HG03558 (cell line): Measurements from ENCODE around the gene ZSWIM8.
"Not testable (repeated sequence)": the region's sequence is repeated elsewhere in the genome, so short reads cannot be mapped to it uniquely, and the experiment has no call there.

Experiments
- ATAC-seq: cut with Tn5 transposase; IDR thresholded peaks from one replicate; pipeline ENCODE4 v1.9.1; 2021; ENCODE audit warnings: moderate number of reproducible peaks; ENCODE audit not compliant: unreplicated experiment; ENCODE audit errors: extremely low read depth

ZSWIM8 gene

DNA sequence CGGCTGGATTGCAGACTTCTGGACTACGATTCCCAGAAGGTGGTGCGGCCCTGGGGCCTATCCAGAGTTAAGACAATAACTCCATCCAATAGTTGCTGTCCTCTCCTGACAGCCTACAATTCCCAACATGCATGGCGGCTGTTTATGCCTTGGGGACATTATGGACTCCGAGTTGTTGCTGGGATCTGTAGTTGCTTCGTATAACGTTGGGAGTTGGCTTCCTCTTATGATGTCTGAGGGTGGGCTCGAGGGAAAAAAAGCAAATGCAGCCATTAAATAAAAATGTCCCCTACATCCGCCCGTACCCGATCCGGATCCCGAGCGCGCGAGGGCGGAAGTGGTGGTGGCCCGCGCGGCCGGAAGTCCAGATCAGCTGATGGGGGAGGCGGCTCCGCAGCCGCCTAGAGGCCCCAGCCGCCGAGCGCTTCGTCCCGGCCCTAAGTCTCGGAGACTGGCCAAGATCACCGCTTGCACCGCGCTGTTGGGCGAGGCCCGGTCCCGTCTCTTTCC is at the start of gene ZSWIM8:
Gene ZSWIM8 (plus strand): TSS at position 396 of the 510 bp plus-strand sequence. CDS start 273 bp downstream, outside the sequence.
- ATAC-seq = peak; percentile 58

DNA sequence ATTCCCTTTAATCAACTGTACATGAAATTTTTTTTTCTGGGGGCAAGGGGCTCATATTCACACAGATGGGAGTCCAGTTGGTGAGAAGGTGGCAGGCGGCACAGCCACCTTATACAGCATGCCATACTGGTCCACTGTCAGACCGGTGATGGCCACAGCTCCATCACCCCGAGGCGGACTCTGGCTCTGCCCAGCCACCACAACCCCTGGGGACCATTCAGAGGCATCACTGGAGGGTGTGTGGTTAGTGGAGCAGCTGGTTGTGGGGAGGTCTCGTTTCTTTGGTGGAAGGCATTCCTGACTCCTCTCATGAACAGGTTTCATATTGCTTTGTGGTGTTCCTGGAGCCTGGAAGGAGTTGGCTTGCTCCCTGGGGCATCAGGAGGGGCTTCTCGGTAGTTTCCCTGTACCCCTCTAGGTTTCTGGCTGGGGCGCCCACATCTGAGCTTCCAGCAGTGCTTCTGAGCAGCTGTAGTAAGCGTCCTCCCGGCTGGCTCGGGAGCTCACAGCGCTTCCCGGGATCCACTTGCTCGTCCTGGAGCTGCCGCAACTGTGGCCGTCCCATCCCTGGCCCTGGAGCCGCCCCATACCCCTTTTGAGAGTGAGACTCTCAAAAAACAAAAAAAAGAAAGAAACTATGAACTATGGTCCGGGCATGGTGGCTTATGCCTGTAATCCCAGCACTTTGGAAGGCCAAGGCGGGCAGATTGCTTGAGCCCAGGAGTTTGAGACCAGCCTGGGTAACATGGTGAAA is 44.7 kb upstream of the ZSWIM8 start:
- ATAC-seq = not testable (repeated sequence)

- ATAC-seq = no peak
Measured at GRCh38 chr10:73742454-73742734, 43.0 kb upstream of the ZSWIM8 start.

DNA sequence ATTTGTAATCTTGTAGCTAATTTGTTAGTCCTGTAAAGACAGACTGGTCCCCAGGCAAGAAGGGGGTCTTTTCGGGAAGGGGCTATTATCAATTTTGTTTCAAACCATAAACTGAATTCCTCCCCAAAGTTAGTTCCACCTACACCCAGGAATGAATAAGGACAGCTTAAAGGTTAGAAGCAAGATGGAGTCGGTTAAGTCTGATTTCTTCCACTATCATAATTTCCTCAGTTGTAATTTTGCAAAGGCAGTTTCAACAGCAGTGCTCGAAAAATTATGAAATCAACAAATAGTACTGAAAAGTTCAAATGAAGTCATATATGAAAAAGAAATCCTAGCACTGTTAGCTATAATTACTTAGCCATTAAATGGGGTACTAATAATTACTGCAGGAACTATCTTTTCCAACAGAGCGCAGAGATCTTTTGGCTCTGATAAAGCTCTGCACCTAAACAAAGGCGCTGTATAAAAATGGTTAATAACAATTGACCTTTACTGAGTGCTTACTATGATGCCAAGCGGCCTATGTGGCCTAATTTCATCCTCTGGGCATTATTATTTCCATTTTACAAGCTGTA is 42.0 kb upstream of the ZSWIM8 start:
- no peak for ATAC-seq

DNA sequence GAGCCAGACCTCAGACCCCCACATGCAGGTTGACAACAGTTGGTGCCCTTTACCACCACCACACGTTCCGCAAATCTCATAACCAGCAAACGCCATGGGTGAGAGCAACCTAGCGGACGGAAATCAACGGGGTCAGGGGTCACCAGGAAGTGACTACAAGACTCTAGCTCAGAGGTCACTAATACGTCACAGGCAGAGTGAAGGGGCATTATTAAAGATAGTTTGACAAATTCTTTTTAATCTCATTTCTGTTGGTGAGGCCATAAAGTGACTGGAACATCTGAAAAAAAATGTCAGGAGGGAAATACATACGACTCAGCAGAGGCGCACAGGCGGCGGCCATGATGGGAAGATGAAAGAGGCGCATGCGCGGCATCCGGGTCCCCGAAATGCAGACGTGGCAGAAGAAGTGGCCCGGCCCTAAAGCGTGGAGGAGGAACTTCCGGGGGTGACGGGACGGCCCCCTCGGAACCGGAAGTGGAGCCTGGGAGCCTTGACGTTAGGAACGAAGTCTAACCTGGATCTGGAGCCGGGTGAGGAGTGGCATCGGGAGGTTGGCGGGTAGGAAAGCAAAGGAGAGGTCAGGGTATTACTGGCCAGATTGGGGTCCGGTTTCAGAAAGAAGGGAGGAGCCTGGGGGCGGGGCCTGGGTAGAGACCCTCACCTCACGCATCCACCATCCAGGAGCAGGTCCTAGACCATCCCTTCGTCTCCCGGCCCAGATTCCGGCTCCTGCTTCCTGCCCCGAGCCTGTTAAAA is 41.3 kb upstream of the ZSWIM8 start, which contains the start of gene SEC24C:
Gene SEC24C (plus strand): TSS at position 468 of the 759 bp plus-strand sequence. CDS start 2,461 bp downstream, outside the sequence.
- peak; percentile 50 for ATAC-seq

DNA sequence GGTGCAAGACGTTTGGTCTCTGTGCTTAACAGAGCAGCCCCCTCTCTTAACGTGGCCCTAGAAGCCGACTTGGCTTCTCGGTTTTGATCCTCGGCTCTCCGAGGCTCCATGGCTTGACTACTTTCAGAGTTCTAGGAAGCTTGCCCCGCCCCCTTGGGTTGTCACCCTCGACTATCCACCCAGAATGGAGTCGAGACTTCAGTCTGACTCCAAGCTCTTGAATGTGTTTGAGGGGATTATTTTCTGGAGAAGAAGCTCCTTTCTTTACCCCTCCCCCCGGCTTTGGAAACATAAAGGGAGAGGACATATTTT is 40.8 kb upstream of the ZSWIM8 start:
- peak; percentile 13 for ATAC-seq

- ATAC-seq = no peak
Measured at GRCh38 chr10:73746721-73747120, 38.7 kb upstream of the ZSWIM8 start.

GRCh38 chr10:73750819-73751218 is 34.6 kb upstream of the ZSWIM8 start:
- no peak for ATAC-seq

GRCh38 chr10:73756183-73756582 is 29.2 kb upstream of the ZSWIM8 start:
- ATAC-seq = no peak

DNA sequence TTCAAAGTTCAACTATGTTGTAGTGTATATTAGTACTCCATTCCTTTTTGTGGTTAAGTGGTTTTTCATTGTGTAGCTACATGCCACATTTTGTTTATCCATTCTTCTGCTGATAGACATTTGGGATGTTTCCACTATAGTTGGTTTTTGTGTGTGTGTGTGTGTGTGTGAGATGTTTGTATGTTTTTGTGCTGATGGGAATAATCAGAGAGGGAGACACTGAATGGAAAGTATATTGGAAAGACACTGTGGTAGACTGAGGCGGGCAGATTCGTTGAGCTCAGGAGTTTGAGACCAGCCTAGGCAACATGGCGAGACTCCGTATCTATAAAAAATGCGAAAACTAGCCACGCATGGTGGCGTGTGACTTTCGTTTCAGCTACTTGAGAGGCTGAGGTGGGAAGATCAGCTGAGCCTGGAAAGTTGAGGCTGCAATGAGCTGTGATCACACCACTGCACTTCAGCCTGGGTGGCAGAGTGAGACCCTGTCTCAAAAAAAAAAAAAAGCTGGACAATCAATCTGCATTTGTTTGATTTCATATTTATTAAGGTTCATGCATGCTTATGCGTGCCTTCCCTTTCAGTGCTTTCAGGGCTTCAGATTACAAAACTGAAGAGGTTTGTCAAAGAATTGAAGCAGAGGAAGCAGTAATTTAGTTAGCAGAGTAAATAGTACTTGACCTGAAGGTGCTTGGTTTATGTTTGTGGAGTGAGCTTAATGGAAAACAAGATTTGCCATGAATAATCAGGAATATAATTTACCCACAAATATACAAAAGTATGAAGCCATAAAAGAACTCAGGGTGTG is 26.5 kb upstream of the ZSWIM8 start:
- no peak for ATAC-seq

- no peak for ATAC-seq
Measured at GRCh38 chr10:73759512-73760115, 25.8 kb upstream of the ZSWIM8 start.

DNA sequence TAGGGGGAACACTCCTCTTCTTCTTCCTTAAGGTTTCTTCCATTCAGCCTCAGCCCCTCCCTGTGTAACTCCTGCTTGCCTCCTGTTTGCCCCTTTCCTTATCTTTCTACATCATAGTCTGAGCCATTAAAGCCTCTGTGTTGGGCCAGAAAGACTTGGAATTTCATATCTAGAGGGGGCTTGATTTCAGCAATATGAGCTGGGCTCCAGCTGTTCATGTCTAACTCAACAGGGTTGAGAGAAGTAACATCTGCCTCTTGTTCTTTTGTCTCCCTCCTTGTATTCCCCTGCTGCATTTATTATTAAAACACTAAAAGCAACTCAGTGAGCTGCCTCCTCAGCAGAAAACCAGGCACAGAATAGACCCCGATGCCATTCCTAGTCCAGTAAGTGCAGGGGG is 23.6 kb upstream of the ZSWIM8 start:
- no peak for ATAC-seq

GRCh38 chr10:73762915-73763314 is 22.5 kb upstream of the ZSWIM8 start:
- ATAC-seq = no peak

- no peak for ATAC-seq
Measured at GRCh38 chr10:73763343-73763742, 22.1 kb upstream of the ZSWIM8 start.

GRCh38 chr10:73765066-73765465 is 20.3 kb upstream of the ZSWIM8 start:
- ATAC-seq = no peak

DNA sequence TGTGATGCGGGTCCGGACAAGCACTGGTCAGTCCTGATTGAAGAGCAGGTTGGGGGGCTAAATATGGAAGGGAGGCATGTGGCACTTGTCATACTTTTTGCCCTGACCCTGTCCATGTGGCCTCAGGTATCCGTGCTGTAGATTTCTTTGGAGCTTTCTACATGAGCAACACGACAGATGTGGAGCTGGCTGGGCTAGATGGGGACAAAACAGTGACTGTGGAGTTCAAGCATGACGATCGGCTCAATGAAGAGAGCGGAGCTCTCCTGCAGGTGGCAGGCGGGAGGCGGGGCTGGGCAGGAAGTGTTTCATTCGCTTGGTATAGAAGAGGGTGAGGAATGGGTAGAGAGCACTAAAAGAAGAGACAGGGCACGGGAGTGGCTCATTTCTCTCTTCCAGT is 16.5 kb upstream of the ZSWIM8 start:
- ATAC-seq = no peak

GRCh38 chr10:73769396-73769795 is 16.0 kb upstream of the ZSWIM8 start:
- no peak for ATAC-seq

- ATAC-seq = no peak
Measured at GRCh38 chr10:73771722-73772280, 13.6 kb upstream of the ZSWIM8 start.

- ATAC-seq = no peak
Measured at GRCh38 chr10:73772281-73773151, 12.9 kb upstream of the ZSWIM8 start.
